Measurements from ENCODE around the gene IL12RB1. TPM values are rescaled to one million over a fixed set of nuclear protein-coding genes. Genes with fewer than 3 reads are reported as not detected.

The IL12RB1 gene
- total and polyA plus RNA-seq, 2 donors (not counting 3 experiments of a cell fraction or from before 2014, with no cell fraction given), result not detected

DNA sequence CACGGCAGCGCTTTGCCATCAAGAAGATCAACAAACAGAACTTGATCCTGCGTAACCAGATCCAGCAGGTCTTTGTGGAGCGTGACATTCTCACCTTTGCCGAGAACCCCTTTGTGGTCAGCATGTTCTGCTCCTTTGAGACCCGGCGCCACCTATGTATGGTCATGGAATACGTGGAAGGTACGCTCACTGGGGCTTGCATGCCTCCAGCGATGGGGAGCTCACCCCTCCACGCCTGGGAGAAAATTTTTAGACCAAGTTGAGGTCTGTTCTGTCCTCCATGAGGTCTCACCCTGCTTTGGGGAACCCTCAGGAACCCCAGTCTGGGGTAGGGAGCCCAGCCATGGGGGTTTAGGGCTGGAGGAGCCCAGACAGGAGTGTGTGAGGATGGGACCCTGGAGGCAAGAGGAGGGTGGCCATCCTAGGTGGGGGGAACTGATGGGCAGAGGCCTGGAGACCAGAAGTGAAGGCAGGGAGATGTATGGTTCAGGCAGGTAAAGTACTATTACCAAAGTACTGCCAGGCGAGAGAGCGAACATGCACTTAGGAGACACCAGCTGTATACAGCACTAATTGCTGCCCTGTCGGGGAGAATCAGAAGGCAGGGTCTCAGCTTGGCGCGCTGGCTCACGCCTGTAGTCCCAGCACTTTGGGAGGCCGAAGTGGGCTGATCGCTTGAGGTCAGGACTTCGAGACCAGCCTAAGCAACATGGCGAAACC lies 43.9 kb upstream of the IL12RB1 start:
- Histone ChIP-seq H4K20me1 (replicated peaks; ENCODE audit: control insufficient read depth, extremely low read depth, insufficient read depth, low read length) (no peaks in the 10 kb centered on the region), H3K79me2 (ENCODE audit: control insufficient read depth, insufficient read depth, low read length) (no peaks in the 10 kb centered on the region), H2AFZ (ENCODE audit: low read depth, low read length) (no peak overlapping the region), H3K9me1 (replicated peaks; ENCODE audit: control insufficient read depth, extremely low read depth, insufficient read depth, low read length) (no peaks in the 10 kb centered on the region), H3K9ac (replicated peaks; ENCODE audit: extremely low read depth, insufficient read depth, low read length) (no peak overlapping the region), H3K27me3 (ENCODE audit: control insufficient read depth in 2 of 2, insufficient read depth in 2 of 2, low read length in 2 of 2) (no peaks in the 10 kb centered on the region), H3K27ac (ENCODE audit: insufficient read depth, low read depth, low read length) (no peak overlapping the region), H3K36me3 (ENCODE audit: control insufficient read depth in 2 of 2, extremely low read depth in 1 of 2, insufficient read depth in 2 of 2, low read length in 2 of 2) (no peaks in the 10 kb centered on the region), H3K4me2 (ENCODE audit: insufficient read depth, low read length) (no peak overlapping the region), H3K9me3 (replicated peaks; ENCODE audit: control insufficient read depth, insufficient read depth, low read length) (no peaks in the 10 kb centered on the region), H3K4me3 (replicated peaks in 1 of 3; ENCODE audit: insufficient read depth in 1 of 3, low read depth in 1 of 3, low read length in 3 of 3) (no peak overlapping the region), H3K4me1 (ENCODE audit: control insufficient read depth, extremely low read depth, insufficient read depth, low read length) (no peaks in the 10 kb centered on the region)
- intact Hi-C loops (cut with micrococcal nuclease) (no loop called here), dilution Hi-C loops (cut with MboI; ENCODE audit: extremely low pct_ligation_motif_present, low sequenced_read_pairs) (no loop called here)
- ChIA-PET POLR2A (no interaction called here), CTCF (interaction anchor here (1.8 kb wide), 1 partner anchor 18 kb away, joined by 5 read pairs; no protein-coding TSS in a partner anchor)
- TF ChIP-seq, protein P1, sequence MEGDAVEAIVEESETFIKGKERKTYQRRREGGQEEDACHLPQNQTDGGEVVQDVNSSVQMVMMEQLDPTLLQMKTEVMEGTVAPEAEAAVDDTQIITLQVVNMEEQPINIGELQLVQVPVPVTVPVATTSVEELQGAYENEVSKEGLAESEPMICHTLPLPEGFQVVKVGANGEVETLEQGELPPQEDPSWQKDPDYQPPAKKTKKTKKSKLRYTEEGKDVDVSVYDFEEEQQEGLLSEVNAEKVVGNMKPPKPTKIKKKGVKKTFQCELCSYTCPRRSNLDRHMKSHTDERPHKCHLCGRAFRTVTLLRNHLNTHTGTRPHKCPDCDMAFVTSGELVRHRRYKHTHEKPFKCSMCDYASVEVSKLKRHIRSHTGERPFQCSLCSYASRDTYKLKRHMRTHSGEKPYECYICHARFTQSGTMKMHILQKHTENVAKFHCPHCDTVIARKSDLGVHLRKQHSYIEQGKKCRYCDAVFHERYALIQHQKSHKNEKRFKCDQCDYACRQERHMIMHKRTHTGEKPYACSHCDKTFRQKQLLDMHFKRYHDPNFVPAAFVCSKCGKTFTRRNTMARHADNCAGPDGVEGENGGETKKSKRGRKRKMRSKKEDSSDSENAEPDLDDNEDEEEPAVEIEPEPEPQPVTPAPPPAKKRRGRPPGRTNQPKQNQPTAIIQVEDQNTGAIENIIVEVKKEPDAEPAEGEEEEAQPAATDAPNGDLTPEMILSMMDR (IDR thresholded peaks at IDR 0.05; ENCODE audit: extremely low read depth in 1 of 2, insufficient read depth in 1 of 2, low read depth in 1 of 2, low read length in 2 of 2), result no peak
- TF ChIP-seq, protein P2, sequence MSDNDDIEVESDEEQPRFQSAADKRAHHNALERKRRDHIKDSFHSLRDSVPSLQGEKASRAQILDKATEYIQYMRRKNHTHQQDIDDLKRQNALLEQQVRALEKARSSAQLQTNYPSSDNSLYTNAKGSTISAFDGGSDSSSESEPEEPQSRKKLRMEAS (IDR thresholded peaks at IDR 0.05; ENCODE audit: insufficient read depth, insufficient read length), result no peak
- no peak for TF ChIP-seq JUN (IDR thresholded peaks at IDR 0.05; ENCODE audit: borderline replicate concordance, insufficient read depth, insufficient read length, low read depth)
- no peak for TF ChIP-seq FOS (IDR thresholded peaks at IDR 0.05; ENCODE audit: borderline replicate concordance, insufficient read depth, low read length)
- no peak for TF ChIP-seq POLR2AphosphoS5 (IDR thresholded peaks at IDR 0.05; ENCODE audit: insufficient read depth, low read depth, low read length)
- TF ChIP-seq EZH2 (IDR thresholded peaks at IDR 0.05; ENCODE audit: borderline replicate concordance, low read depth, low read length, severe bottlenecking), result no peak
- TF ChIP-seq POLR2A (IDR thresholded peaks at IDR 0.05; ENCODE audit: low read depth, low read length), result no peak
- TF ChIP-seq GATA2 (IDR thresholded peaks at IDR 0.05; ENCODE audit: insufficient read depth, insufficient read length, low read depth, low read length), result no peak
- TF ChIP-seq MYC (IDR thresholded peaks at IDR 0.05; ENCODE audit: low read depth, low read length), result no peak
- no TSS peak for BruUV-seq (replicated peaks)
- FAIRE-seq (no peak), DNase-seq (ENCODE audit: low read depth, low spot score) (no peak)

Data from endothelial cell of umbilical vein (primary cell).